NCI-H526 treated with DMSO at 0.1 percent for 48 hours (cell line): ENCODE results near the gene KHDRBS1.
"Not testable (repeated sequence)": the region's sequence is repeated elsewhere in the genome, so short reads cannot be mapped to it uniquely, and the experiment has no call there.

Experiments
- DNase-seq: peaks from one replicate; lab custom pipeline; 2025; lab: John Stamatoyannopoulos, UW

The KHDRBS1 gene, protein sequence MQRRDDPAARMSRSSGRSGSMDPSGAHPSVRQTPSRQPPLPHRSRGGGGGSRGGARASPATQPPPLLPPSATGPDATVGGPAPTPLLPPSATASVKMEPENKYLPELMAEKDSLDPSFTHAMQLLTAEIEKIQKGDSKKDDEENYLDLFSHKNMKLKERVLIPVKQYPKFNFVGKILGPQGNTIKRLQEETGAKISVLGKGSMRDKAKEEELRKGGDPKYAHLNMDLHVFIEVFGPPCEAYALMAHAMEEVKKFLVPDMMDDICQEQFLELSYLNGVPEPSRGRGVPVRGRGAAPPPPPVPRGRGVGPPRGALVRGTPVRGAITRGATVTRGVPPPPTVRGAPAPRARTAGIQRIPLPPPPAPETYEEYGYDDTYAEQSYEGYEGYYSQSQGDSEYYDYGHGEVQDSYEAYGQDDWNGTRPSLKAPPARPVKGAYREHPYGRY

DNA sequence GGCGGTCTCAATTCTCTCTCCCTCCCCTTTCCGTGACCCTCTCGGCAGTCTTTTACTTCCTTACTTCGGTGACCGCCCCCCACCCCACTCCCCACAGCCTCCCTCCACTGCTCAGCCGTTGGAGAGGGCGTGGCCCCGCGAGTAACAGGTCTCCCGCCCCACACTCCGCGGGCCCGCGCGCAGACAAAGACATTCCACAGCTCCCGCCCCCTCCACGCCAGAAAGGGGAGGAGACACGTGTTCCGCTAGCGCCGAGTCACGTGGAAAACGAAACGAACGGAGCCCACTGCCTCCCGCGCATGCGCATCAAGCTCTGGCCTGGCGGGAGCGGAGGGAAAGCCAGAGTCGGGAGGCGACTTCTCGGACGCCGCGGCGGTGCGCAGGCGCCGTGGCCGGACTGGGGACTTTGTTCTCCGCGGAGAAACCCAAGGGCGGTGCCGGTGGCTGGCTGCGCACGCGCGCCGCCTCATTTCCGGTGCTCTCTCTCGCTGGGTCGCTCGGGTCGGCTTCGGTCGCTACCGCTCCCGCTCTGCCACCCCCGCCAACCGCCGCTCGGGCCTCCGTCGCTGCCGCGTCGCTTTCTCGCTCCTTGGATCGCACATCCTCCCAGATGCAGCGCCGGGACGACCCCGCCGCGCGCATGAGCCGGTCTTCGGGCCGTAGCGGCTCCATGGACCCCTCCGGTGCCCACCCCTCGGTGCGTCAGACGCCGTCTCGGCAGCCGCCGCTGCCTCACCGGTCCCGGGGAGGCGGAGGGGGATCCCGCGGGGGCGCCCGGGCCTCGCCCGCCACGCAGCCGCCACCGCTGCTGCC is at the start of gene KHDRBS1:
Gene KHDRBS1, plus strand, starts transcription at position 483 of the 813 bp plus-strand sequence. Its CDS starts 128 bp downstream, at position 611.
- peak; percentile 96 for DNase-seq

DNA sequence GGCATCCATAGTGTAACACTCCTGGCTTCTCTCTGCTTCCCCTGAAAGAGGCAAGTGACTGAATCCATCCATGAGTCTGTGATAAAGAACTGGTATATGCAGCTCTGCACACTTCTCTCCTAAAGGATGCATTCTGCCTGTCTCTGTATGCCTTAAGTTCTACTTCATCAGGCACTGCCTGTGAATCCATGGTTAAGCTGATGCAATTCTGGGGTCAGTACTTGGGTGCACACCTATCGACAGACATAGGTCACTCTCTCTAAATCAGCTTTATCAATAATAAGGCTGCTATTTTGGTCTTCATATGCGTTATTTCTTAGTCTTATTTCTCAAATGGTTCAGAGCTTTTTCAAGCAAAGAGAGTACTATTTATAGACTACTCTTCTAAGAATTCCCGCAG is 42.8 kb upstream of the KHDRBS1 start:
- DNase-seq: no peak

DNA sequence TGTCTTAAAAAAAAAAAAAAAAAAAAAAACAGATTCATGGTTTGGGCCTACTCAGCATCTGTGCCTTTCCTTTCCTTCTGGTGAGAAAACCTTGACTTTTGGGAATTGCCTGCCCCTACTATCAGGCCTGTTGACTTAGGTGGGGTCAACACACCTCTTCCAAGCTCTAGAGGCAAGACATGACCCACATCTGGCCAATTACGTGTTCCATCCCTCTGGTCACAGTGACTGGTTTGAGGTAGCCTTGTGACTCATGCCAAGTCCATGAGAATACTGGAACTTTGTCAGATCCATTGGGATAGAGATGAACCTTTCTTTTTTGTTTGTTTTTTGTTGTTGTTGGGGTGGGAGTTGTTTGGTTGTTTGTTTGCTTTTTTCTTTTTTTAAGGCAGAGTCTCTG is 37.3 kb upstream of the KHDRBS1 start:
- no peak for DNase-seq

DNA sequence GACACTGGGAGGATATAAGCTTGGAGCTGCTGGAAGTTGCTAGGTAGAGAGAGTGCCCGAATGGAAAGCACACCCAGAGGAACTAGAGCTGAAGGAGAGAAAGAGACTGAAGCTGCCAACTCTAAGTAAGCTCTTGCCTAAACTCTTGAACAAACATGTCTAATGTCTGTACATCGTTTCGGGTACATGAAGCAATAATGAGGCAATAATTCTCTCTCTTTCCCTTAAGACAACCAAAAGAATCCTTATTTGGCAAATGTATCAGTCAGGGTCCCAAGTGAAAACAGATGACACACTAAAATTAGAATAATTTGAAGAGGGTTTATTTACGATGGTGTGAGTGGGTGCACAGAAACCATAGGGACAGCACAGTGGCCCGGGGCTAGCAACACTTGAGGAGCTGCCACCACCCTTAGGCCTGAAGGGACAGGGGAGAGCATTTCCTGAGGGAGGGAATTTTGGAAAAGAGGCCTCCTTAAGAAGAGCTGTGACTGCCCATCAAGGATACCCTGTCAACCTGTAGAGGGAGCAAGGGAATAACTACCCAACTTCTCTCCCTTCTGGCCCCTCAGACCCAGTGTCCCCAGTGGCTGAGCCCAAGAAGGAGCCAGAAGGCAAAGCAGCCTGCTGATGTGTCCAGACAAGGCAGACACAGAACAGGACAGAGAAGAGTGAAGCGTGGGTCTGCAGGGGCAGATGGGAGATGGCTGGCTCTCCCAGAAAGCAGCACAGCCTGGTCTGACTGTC is 36.1 kb upstream of the KHDRBS1 start:
- DNase-seq: peak; percentile 18

DNA sequence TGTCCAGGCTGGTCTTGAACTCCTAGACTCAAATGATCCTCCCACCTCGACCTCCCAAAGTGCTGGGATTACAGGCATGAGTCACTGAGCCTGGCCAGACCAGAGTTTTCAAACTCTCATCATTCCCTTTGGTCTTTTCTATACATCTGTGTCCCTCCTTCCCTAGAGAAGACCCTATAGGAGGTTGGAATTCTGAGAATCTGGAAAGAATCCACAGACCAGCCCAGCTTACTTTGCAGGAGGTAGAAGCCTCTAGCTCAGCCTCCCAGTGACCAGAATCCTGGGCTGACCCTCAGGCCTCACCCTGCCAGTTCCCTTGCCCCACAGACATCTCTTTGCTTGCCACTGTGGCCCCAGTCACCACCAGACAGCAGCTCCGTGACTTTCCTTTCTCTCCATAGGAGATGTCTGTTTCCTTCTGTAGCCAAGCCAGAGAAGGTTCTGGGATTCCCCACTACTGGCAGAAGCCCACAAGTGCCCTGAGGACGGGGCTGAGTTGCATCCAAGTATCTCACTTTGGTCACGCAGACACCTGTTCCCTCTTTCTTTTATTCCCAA is 34.7 kb upstream of the KHDRBS1 start:
- DNase-seq: no peak

DNA sequence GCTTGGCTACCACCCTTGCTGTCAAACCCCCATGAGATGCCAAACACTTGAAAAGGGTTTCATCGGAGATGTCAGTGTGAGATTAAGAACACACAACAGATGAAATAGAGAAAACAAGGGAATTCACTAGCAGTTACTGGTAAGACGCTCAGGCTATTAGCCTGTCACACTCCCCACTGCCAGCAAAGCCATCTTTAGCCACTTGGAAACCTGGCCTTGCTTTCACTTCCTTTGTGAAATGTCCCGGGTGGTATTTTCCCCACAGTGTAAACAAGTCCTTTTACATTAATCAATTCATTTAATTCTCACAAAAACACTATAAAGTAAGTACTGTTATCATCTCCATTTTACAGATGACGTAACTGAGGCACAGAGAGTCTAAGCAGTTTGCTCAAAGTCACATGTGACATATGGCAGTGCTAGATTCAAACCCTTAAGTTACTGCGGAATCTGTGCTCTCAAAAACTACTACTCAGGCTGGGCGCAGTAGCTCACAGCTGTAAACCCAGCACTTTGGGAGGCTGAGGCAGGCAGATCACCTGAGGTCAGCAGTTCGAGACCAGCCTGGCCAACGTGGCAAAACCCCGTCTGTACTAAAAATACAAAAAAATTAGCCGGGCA is 32.7 kb upstream of the KHDRBS1 start:
- DNase-seq: no peak

DNA sequence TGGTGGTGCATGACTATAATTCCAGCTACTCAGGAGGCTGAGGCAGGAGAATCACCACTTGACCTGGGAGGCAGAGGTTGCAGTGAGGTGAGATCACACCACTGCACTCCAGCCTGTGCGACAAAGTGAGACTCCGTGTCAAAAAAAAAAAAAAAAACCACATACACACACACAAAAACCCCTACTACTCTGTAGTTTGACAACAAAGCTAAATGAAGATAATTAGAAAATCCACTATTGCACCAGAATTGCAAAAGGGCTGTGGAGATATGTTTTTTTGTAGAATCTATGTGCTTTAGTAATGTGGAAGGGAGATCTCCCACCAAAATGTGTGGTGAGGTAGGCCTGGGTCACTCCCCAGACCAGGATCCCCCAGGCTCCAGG is 32.2 kb upstream of the KHDRBS1 start:
- no peak for DNase-seq

DNA sequence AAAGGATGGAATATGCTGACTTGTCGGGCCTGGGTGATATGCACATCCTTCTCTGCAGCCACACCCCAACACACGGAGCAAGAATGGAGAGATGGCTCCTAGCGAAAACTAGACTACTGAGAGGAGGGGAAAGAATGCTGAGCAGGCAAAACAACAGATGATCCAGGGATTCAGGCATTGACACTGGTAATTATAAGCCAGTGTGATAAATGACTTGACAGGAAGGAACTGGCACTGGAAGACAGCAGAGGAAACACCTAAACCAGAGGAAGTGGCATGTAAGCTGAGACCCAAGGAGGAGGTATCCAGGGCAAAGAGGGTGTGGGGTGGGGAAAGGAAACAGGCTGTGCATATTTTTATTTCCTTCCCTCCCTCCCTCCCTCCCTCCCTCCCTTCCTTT is 31.7 kb upstream of the KHDRBS1 start:
- DNase-seq: no peak

DNA sequence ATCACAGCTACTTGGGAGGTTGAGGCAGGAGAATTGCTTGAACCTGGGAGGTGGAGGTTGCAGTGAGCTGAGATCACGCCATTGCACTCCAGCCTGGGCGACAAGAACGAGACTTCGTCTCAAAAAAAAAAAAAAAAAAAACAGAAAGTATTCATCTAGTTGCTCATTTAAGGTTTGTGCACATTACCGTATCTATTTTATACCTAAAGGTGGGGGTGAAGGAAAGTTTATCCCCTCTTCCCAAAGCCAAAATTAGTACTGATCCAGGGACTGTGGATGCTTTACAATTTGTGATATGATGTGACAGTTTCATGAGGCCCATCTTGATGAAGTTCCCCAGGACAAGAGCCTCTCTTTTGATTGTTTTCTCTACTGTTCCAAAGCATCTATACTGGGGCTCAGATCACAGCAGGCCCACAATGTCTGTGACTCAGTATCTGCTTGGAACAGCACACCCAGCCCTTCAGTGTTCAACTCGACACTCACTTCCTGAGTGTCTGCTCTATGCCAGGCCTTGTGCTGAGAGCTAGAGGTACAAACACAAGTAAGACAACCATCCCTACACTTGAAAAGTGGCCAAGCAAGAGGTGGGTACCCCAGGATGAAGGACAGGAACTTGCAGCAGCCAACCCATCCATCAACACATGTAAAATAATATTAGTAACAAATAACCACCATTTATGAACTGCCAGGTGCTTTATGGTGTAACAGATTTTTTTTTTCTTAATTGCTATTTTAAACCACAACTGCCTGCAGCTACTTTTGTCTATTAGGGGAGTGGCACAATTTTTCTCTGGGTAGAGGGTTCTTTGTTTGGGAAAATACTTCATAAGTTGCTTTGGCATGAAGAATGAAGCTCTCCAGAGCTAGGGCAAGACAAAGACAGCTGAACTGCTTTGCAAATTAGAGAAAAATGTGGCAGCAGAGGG is 29.0 kb upstream of the KHDRBS1 start:
- no peak for DNase-seq

DNA sequence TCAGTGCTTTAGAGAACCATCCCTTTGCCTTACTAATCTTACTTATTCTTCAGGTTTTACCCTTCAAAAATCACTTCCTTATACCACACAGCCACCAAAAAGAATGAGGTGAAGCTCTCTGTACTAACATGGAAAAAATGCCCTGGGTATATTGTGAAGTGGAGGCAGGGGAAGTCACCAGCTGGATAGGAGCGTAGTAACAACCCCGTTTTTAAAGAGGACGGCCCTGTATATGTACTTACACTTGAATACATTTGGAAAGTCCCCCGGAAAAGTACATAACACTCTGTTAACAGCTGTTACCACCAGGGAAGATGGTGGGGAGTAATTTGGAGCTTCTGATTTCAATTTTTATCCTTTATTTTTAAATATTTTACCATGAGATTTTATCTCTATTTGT is 28.2 kb upstream of the KHDRBS1 start:
- DNase-seq: peak; percentile 42

DNA sequence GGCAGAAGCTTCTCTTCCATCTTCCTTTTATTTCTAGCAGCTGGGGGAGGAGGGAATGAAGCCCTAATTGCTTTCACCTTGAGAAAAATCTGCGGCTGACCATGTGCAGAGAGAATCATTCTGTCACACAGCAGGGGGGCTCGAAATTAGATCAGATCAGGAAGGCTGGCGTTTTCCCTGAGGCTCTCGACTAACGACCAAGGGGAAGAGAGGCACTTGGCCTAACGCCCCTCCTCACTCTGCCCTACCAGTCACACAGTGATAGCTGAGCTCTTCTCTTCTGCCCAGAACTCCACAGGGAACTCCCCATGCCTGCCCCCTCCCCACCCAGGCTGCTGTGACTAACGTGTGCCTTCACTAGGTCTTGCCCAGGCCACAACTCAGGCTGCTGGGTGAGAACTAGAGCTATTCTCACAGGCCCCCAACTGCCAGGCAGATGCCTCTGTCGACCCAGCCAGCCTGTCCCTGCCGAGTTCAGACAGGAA is 26.5 kb upstream of the KHDRBS1 start:
- DNase-seq: no peak

DNA sequence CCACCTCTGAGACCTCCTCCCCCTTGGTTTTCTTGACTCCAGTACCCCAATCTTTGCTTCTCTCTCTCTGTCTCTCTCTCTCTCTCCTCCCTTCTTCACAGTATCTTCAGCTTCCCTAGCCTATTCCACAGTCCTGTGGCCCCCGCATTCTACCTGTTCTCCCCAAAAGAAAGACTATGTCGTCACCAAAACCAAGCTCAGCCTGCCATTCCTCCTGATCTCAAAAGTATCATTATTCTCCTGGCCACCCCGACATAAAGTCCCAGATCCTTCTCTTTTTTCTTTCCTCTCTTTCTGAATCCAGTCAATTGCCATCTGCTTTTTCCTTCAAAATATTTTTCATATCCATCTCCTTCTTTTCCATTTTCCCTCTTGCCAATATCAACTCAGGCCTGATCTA is 23.7 kb upstream of the KHDRBS1 start:
- DNase-seq: no peak

DNA sequence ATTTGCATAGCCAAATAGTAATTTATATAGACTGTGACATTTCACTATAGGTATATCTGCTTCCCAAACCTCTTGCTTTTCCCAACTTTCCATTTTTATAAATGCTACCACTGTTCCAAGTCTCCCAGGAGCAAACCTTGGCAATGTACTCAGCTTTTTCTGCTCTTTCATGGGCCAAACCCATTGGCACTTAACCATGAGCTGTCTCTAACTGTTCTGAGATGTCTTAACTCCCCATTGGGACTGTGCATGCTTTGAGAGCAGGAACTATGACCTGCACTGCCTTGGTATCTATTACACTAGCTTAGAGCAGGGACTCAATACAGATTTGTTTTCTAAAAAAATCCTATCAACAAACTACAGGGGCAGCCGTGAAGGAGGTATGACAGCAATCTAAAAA is 22.5 kb upstream of the KHDRBS1 start:
- peak; percentile 97 for DNase-seq

DNA sequence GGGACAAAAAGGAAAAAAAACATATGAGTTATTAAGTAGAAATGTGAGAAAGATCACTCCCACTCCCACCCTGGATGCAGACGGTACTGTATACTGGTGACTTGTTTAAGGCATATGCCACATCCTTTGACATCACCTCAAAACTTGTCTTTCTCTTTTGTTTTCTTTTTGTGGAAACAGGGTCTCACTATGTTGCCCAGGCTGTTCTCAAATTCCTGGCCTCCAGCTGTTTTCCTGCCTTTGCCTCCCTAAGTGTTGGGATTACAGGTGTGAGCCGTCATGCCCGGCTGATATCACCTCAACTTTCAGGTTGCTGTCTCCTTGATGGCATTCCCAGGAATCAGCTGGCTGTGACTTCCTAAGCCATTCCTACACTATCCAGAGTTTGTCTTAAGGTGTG is 18.4 kb upstream of the KHDRBS1 start:
- no peak for DNase-seq

DNA sequence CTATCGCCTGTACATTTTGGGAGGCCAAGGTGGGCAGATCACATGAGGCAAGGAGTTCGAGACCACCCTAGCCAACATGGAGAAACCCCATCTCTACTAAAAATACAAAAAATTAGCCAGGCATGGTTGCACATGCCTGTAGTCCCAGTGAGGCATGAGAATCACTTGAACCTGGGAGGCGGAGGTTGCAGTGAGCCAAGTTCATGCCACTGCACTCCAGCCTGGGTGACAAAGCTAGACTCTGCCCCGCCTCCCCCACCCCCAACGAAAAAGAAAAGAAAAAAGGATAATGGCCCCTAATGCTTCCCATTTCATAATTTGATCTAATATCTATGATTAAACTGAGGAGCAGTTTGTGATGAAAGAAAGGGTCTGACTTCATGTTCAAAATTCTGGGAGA is 17.5 kb upstream of the KHDRBS1 start:
- DNase-seq: not testable (repeated sequence)

DNA sequence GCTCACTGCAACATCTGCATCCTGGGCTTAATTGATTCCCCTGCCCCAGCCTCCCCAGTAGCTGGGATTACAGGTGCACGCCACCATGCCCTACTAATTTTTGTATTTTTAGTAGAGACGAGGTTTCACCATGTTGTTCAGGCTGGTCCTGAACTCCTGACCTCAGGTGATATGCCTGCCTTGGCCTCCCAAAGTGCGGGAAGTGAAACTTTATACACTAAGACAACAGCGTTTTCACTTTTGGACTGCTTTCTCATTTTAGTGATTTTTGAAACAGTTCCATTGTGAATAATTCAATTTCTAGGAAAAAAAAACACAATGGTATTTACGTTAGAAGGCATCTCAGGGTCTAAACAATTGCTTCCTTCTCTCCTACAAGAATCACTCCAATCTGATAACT is 11.8 kb upstream of the KHDRBS1 start:
- DNase-seq: no peak

DNA sequence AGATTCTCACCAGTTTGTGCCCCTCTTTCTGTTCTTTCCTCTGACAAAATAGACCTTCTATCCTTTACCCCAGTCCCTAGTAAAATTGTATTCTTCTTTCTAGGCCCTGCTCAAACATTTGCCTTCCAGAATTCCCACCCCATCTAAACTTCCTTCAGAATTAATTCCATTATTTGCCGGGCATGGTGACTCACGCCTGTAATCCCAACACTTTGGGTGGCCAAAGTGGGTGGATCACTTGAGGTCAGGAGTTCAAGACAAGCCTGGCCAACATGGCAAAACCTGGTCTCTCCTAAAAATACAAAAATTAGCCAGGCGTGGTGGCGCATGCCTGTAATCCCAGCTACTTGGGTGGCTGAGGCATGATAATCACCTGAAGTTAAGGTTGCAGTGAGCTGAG is 11.4 kb upstream of the KHDRBS1 start:
- not testable (repeated sequence) for DNase-seq

DNA sequence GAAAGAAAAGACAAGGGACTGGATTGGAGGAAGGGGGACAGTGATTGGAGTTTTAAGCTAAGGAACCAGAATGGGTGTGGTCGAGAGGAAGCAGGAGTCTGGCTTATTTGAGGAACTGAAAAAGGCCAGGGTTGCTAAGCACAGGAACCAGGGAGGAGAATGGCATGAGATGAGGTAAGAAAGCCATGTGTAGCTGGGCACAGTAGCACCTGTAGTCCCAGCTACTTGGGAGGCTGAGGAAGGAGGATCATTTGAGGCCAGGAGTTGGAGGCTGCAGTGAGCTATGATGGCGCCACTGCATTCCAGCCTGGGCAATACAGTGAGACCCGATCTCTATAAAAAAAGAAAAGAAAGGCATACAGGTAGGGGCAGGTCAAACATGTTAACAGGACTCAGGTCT is 8.1 kb upstream of the KHDRBS1 start:
- no peak for DNase-seq

DNA sequence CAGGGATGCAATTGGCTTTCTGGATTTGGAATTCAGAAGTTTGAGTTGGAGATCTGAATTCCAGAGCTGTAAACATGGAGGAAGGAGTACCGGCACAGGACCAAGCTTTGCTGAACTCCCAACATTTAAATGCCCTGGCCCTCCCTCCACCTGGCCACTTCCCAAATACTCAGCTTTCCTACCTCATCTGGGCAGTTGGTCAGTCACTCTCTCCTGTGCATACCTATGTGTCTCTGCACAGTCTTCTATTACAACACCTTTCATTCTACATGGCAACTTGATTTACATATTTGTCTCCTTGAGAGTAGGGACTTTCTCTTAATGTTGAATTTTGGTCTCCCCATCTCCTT is 6.1 kb upstream of the KHDRBS1 start:
- DNase-seq: no peak

DNA sequence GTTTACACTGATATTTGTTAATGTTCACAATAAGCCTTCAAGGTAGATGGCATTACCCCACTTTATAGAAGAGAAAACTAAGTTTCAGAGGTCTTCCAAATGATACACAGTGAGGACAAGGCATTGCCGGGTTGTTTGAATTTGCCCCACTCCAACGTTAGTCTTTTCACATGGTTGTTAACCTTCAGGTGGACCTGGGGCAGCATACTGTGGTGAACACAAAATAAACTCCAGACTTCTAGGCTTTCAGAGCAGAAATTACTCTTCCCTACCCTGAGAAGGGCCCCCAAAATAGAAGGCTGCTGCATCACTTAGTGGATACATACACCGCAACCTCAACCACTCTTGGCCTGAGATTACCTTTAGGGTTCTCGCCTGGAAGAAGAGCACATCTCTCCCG is 3.4 kb upstream of the KHDRBS1 start:
- no peak for DNase-seq
